HAP-1 (cell line): ENCODE measurements around the gene CSH1.
"Not testable (repeated sequence)": the region's sequence is repeated elsewhere in the genome, so short reads cannot be mapped to it uniquely, and the experiment has no call there.

Experiments
- DNase-seq, 2 experiments: peaks; one replicate each; pipeline ENCODE4 v3.0.0-alpha.2; 2016 to 2020; ENCODE audit warnings: low spot score in 2 of 2
- H3K27me3 ChIP-seq: fragments of 250-450 bp; sonication (Bioruptor Pico); 2 replicates; pipeline ENCODE4 v1.5.1; 2020; ENCODE audit warnings: low read depth, mild to moderate bottlenecking, moderate library complexity
- H3K36me3 ChIP-seq: fragments of 250-450 bp; sonication (Bioruptor Pico); replicated peaks from 2 replicates; pipeline ENCODE4 v1.5.1; 2020; ENCODE audit warnings: mild to moderate bottlenecking
- H3K4me1 ChIP-seq: fragments of 250-450 bp; sonication (Bioruptor Pico); 2 replicates; pipeline ENCODE4 v1.5.1; 2020; ENCODE audit warnings: mild to moderate bottlenecking
- H3K4me3 ChIP-seq: fragments of 250-450 bp; sonication (Bioruptor Pico); 2 replicates; pipeline ENCODE4 v1.5.1; 2020; ENCODE audit warnings: mild to moderate bottlenecking, moderate library complexity
- H3K9me3 ChIP-seq: fragments of 250-450 bp; sonication (Bioruptor Pico); 2 replicates; pipeline ENCODE4 v1.5.1; 2020; ENCODE audit warnings: mild to moderate bottlenecking, moderate library complexity
- in situ Hi-C: fragments of 300-500 bp; cut with MboI; formaldehyde crosslinking; loops from 3 replicates; pipeline ENCODE4 v1.14.3; 2020; ENCODE audit warnings: low sequenced_read_pairs, inconsistent platforms, mixed read lengths

CSH1 gene

GRCh38 chr17:63933598-63933997, 37.2 kb upstream of the CSH1 start:
- Histone ChIP-seq H3K4me1 (no peaks in the 10 kb centered on the region), H3K27me3 (no peaks in the 10 kb centered on the region), H3K36me3 (no peaks in the 10 kb centered on the region), H3K4me3 (no peak overlapping the region), H3K9me3 (no peaks in the 10 kb centered on the region)
- DNase-seq = no peak
- in situ Hi-C loops = no loop called here

GRCh38 chr17:63932721-63933120, 36.3 kb upstream of the CSH1 start:
- Histone ChIP-seq H3K4me3 (no peak overlapping the region), H3K36me3 (no peaks in the 10 kb centered on the region), H3K4me1 (no peaks in the 10 kb centered on the region), H3K27me3 (no peaks in the 10 kb centered on the region), H3K9me3 (no peaks in the 10 kb centered on the region)
- in situ Hi-C loops = no loop called here
- DNase-seq = no peak

GRCh38 chr17:63931981-63932561, 35.7 kb upstream of the CSH1 start, which contains the start of gene CD79B:
Gene CD79B (minus strand): TSS chr17:63932331. CDS start chr17:63932261, 70 bp downstream.
- H3K9me3 ChIP-seq = no peaks in the 10 kb centered on the region
- H3K4me3 ChIP-seq = no peak within 1 kb of the TSS

GRCh38 chr17:63930951-63931575, 34.7 kb upstream of the CSH1 start:
- H3K4me1 ChIP-seq = no peaks in the 10 kb centered on the region
- H3K36me3 ChIP-seq = no peaks in the 10 kb centered on the region
- DNase-seq = no peak
- H3K9me3 ChIP-seq = no peaks in the 10 kb centered on the region
- no peak overlapping the region for H3K4me3 ChIP-seq
- in situ Hi-C loops = no loop called here
- no peaks in the 10 kb centered on the region for H3K27me3 ChIP-seq

More at GRCh38 chr17:63931981-63932561, 35.7 kb upstream of the CSH1 start, which contains the start of gene CD79B:
- no peak for DNase-seq
- H3K27me3 ChIP-seq = no peaks in the 10 kb centered on the region
- no peaks in the 10 kb centered on the region for H3K36me3 ChIP-seq
- in situ Hi-C loops = no loop called here
- no peaks in the 10 kb centered on the region for H3K4me1 ChIP-seq

DNA sequence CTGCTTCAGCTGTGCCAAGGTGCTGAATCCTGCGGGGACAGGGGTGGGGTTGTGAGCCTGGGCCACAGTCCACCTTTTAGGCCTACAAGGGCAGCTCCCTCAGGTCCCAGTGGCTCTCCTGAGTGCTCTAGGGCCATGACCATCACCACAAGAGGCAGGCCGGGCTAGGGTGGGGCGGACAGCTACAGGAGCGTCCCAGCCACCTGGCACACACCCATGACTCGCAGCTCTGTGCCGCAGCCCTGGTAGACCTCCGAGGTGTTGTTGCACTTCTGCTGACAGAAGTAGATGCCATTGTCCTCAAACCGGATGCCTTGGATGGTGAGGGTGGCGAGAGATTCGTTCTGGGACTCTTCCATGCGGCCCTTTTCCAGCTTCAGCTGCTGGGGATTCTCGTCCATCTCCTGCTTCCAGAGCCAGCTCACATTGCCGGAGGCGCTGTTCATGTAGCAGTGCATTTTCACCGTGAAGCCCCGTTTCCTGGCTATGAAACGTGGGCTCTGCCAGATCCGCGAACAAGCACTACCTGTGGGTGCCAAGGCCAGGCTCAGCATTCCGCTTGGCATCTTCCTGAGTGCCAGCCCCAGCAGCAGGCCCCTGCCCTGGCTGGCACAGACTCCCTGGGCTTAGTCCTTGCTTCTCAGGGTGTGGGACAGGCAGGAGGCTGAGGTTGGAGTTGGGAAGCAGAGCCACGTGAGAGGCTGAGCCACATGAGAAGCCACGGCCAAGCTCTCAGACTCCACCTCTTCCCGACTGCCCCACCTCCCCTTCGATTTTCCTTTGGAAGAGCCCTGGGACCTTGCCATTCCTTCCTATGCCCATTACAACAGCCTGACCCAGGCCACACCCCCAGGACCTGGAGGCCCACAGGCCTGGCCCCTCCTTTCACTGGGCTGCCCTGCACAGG, 33.7 kb upstream of the CSH1 start:
- H3K4me3 ChIP-seq = no peak overlapping the region
- no peak for DNase-seq
- H3K27me3 ChIP-seq = no peaks in the 10 kb centered on the region
- H3K4me1 ChIP-seq = no peaks in the 10 kb centered on the region
- no peaks in the 10 kb centered on the region for H3K9me3 ChIP-seq
- H3K36me3 ChIP-seq = no peaks in the 10 kb centered on the region
- in situ Hi-C loops = loop anchor here (10.0 kb wide), 1 partner anchor 205 kb away; the partner anchor contains the start of gene ERN1

GRCh38 chr17:63928966-63929695, 32.8 kb upstream of the CSH1 start:
- Histone ChIP-seq H3K4me1 (no peaks in the 10 kb centered on the region), H3K4me3 (no peak overlapping the region), H3K9me3 (no peaks in the 10 kb centered on the region), H3K36me3 (no peaks in the 10 kb centered on the region), H3K27me3 (no peaks in the 10 kb centered on the region)
- DNase-seq = no peak
- in situ Hi-C loops = loop anchor here (10.0 kb wide), 1 partner anchor 206 kb away; the partner anchor contains the start of gene ERN1

- in situ Hi-C loops = loop anchor here (10.0 kb wide), 1 partner anchor 207 kb away; the partner anchor contains the start of gene ERN1
- DNase-seq = no peak
- Histone ChIP-seq H3K36me3 (no peaks in the 10 kb centered on the region), H3K4me1 (no peaks in the 10 kb centered on the region), H3K4me3 (no peak overlapping the region), H3K9me3 (no peaks in the 10 kb centered on the region), H3K27me3 (no peaks in the 10 kb centered on the region)
Observed at GRCh38 chr17:63928172-63928666, 31.8 kb upstream of the CSH1 start.

GRCh38 chr17:63927464-63928171, 31.2 kb upstream of the CSH1 start:
- in situ Hi-C loops = loop anchor here (10.0 kb wide), 1 partner anchor 207 kb away; the partner anchor contains the start of gene ERN1

GRCh38 chr17:63926164-63926563, 29.8 kb upstream of the CSH1 start:
- no peak for DNase-seq
- Histone ChIP-seq H3K4me3 (no peak overlapping the region), H3K36me3 (no peaks in the 10 kb centered on the region), H3K9me3 (no peaks in the 10 kb centered on the region), H3K4me1 (no peaks in the 10 kb centered on the region), H3K27me3 (no peaks in the 10 kb centered on the region)
- in situ Hi-C loops = loop anchor here (10.0 kb wide), 1 partner anchor 209 kb away; the partner anchor contains the start of gene ERN1

More at GRCh38 chr17:63927464-63928171, 31.2 kb upstream of the CSH1 start:
- H3K4me3 ChIP-seq = no peak overlapping the region
- no peaks in the 10 kb centered on the region for H3K36me3 ChIP-seq
- H3K4me1 ChIP-seq = no peaks in the 10 kb centered on the region
- H3K27me3 ChIP-seq = no peaks in the 10 kb centered on the region
- no peak for DNase-seq
- no peaks in the 10 kb centered on the region for H3K9me3 ChIP-seq

GRCh38 chr17:63925615-63926014, 29.2 kb upstream of the CSH1 start:
- H3K4me1 ChIP-seq = no peaks in the 10 kb centered on the region
- no peak overlapping the region for H3K4me3 ChIP-seq
- no peaks in the 10 kb centered on the region for H3K27me3 ChIP-seq
- H3K36me3 ChIP-seq = no peaks in the 10 kb centered on the region
- no peaks in the 10 kb centered on the region for H3K9me3 ChIP-seq
- in situ Hi-C loops = loop anchor here (10.0 kb wide), 1 partner anchor 209 kb away; the partner anchor contains the start of gene ERN1
- no peak for DNase-seq

GRCh38 chr17:63922402-63922801, 26.0 kb upstream of the CSH1 start:
- in situ Hi-C loops = loop anchor here (10.0 to 25.0 kb wide), 2 partner anchors 212 to 365 kb away; partner anchors contain the start of gene ERN1
- not testable (repeated sequence) for H3K36me3 ChIP-seq, H3K27me3 ChIP-seq, H3K4me1 ChIP-seq, H3K4me3 ChIP-seq, DNase-seq, H3K9me3 ChIP-seq

DNA sequence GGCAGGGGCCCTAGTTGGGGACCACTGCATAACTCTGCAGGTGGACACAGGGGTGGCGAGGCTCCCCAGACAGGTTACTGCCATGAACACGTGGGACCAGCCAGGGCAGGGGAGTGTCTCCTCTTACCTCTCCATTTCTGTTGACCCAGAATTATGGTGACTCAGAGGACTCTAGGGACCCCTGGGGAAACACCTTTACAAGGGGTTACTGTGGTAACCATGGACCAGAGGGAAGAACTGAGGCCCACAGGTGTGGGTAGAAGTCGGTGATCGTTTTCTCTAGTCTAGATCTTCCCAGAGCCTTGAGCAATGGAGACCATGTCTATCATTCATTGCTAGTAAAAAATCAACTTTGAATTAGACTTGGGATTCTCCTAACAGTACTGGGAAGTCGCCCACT, 24.4 kb upstream of the CSH1 start:
- DNase-seq, H3K36me3 ChIP-seq, H3K4me3 ChIP-seq, H3K4me1 ChIP-seq, H3K9me3 ChIP-seq, H3K27me3 ChIP-seq: not testable (repeated sequence)
- in situ Hi-C loops = loop anchor here (10.0 to 25.0 kb wide), 2 partner anchors 214 to 367 kb away; partner anchors contain the start of gene ERN1
